Activated CD4-positive, CD25-positive, alpha-beta regulatory T cell treated with anti-CD3 and anti-CD28 coated beads, Interleukin-2, amount 50 U/mL, for 24 hours (primary cell): Measurements from ENCODE around the gene IFNA4.
A peak's percentile ranks its signal among the peaks of the same experiment; 100 is the strongest.

Experiments
- ATAC-seq, 2 donors: fragments of 150-1000 bp; cut with Tn5 transposase; one replicate each; pipeline ENCODE4 v1.10.0; 2021; ENCODE audit warnings: mild to moderate bottlenecking in 1 of 2, moderate library complexity in 1 of 2

Gene IFNA4

DNA sequence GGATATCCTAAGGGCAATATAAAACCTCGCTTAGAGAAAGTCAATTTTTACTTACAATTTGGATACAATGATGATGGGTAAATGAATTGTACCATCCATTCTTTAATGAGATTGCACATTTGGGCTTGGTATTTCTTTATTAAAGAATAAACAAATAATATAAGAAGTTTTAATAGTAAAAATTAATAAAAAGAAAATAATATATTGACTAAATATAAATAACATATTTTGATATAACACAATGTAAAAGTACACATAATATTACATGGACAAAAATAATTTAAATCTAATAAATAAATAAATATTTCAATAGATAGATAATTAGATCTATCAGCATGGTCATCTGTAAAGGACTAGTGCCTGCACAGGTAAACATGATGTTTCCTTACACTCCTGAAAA lies 21.9 kb downstream of the IFNA4 start:
- ATAC-seq = no peak

DNA sequence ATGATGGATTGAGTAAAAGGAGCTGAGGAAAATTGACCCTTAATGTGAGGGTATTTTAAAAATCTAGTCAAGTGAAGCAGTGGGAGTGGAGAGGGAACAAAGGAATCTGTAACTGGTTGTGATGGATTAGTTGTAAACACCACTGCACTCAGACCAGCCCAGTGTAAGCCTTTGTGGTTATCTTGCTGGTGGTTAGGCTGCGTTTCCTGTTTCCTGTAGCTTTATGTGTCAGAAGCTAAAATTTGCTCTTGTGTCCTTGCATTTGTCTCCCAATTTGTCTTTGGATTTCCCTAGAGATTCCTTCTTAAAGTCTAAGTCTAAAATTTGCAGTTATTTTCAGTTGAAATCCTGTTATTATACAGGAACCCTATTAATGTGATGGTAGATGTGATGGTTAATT lies 27.2 kb downstream of the IFNA4 start:
- ATAC-seq = peak in 1 of 2 donors; percentile 28

DNA sequence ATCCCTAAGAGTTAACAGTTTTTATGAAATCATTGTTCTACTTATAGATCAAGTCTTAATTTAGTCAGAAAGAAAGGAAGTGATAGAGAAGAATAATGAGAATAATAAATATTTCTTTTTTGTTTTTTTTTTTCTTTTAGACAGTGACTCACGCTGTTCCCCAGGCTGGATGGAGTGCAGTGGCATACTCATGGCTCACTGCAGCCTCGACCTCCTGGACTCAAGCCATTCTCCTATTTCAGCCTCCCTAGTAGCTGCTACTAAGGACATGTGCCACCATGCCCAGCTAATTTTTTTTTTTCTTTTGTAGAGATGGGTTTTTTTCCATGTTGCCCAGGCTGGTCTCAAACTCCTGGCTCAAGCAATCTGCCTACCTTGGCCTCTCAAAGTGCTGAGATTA lies 31.9 kb downstream of the IFNA4 start:
- no peak for ATAC-seq

DNA sequence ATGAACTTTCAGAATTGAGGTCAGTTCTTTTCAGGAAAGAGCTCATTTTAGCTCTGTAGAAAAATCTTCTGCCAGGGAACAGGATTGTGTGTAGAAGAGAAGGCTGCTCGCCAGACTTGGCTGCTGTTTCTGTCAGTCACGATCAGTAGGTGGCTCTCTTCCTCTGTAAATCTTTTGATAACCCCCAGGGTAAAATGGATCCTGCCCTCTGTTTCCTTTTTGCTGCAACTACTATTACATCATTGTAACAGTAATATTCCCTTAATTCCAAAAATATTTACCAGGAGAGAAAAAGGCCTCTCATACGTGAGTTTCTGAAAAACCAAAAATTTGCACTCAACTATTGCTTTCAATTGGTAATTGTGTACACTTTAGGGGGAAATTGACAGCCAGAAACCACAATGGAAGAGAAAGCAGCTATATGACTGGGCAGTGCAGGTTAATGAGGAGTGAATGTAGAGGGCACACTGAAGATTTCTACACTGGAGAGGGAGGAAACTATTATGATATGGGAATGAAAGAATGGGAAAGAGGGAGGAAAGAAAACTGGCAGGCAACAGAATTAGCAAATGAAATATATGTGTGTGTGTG lies 33.3 kb downstream of the IFNA4 start:
- no peak for ATAC-seq

DNA sequence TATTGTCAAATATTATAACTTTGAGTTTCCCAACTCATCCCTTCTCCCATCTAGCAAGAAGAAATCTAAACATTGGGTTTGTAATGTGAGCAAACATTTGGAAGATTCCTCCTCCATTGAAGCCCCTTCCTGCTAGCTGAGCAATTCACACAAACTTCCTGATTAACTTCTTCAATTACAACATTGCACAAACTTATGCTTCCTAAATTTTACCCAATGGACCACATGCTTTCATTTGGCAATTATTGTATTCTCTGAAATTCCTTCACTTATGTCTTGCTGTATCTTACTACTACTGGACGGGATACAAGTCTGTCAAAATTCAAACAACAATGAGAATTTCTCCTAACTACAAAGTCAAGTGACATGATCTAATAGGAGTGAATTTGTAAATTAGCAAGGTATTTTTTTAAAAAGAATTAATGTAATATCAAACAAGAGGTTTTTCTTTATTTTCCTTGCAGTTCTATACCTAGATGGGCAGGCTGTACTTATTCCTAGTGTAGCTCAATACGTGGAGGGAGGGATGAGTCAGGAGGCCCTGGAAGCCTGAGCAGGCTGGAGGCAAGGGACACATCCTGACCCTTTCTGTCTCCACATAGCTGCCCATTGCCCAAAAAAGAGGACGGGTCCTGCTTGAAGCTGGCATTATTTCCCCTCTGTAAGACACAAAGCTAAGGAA lies 33.9 kb downstream of the IFNA4 start:
- no peak for ATAC-seq

DNA sequence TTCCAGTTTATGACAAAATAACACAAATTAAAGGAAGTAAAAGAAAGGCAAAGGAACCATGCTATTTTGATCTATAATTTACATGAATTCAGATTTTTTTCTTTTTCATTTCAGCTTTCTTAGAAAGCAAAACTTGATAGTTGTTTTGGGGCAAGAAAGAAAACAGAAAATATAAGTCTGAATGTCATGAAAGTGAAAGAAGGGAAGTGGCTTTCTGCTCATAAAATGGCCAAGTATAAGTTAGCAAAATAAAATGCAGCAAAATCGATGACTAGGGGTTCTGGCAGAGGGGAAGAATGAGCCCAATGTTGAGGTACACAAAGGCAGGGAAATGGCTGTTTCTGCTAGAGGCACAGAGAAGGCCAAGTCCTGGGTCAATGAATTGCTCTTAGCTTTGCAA lies 42.8 kb downstream of the IFNA4 start:
- no peak for ATAC-seq

DNA sequence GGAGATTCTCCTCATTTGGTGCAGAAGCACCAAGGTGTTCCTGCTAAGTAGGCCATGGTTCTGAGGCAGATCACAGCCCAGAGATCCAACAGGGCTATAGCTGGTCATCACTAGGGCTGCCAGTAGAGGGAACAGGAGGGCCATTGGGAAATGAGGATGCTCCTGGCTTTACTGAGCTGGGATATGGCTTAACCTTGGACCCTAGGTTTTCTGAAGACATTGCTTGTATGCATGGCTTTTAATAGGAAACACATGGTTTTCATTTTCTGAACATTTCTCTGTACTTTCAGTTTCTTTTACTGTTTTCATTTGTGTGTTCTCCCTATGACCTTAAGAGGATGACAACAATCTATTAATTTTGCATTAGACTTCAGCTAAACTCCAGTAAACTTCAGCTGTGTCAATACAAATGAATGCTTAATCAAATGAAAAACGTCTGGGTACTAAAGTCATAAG lies 45.9 kb downstream of the IFNA4 start, which contains the start of gene IFNW1:
Gene IFNW1 (minus strand): TSS at position 406 of the 456 bp plus-strand sequence. CDS start 262 bp downstream, at position 144.
- no peak for ATAC-seq

DNA sequence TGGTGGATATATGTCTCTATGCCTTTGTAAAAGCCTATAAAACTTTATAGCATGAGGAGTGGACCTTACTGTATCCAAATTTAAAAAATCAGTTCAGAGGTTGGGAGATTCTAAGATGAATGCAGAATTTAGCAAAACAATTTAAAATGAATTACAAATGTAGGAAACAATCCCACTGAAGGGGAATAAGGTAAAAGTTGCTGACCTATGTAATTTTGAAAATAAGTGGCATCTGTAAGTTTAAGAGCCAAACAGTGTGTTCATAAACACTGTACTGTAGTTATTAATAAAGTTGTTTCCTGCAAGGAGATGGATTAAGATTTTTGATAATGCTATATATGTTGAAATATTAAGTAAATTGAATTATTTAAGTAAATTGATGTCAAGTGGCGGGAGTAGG lies 50.4 kb downstream of the IFNA4 start:
- ATAC-seq = no peak
